Raji (cell line): ENCODE data around the gene NAA20.

Experiments used
- POLR2A ChIP-seq: IDR thresholded peaks from 2 replicates; pipeline ENCODE4 v1.6.1; 2011; ENCODE audit warnings: low read depth, low read length, control low read depth; ENCODE audit not compliant: insufficient read depth

Gene NAA20

DNA sequence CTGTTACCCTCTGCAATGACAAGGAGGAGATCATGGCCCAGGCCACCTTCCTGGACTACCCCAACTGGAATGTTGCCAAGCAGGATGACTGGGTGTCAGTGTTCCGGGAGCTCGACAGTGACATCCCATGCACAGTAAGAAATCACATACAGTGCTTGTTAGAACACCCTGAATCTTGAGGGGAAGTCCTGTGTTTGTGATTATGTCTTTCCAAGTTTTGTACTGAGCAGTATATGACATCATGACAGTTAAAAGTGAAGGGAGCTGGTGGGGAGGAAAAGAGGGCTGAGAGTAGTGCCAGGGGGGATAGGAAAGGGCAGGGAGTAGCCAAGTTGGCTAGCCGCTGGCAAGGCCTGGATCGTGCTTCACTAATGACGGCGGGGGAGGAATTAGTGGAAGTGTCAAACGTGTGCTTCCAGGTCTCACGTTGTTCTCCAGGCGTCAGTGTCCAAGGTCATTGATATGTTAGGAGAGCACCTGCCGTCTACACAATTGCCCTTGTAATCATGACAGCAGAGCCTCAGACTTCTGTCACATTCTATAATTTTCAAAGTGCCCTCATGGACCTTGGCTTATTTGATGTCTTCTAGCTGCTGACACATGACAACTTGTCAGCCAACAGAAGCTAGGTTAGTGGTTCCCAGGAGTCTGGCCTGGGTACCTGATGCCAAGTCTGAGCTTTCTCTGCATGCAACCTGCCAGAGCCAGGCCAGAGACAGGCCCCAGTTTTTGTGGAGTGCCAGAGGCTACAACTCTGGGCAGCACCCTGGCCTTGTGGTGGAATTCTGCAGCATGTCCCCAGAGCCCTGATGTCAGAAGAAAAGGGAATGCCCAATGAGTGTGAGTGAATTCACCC is 53.9 kb downstream of the NAA20 start:
- no peak for TF ChIP-seq POLR2A

DNA sequence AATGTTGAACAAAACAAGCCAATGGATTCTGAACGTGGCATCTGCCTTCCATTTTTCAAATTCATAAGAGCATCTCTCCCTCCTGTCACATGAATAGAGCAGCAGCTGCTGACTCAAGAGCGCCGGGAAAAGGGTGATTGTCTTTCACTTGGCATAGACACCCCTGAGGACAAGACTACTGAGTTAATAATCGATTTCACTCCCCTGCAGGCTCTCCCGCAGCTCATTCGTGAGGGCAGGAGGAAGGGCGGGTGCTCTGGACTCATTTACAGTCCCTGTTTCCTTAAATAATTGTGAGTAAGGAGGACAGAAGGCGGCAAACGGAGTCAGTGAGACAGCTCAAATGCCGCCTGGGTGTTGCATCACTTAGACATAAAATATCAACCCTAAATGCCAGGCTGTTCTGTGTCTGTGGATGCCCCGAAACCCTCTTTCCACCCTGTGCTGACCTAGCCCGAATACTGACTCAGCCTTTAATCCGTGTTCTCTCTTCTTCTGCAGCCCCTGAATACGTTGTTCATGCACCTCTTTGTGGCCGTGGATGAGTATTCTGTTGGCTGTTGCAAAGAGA is 56.7 kb downstream of the NAA20 start:
- TF ChIP-seq POLR2A = no peak

DNA sequence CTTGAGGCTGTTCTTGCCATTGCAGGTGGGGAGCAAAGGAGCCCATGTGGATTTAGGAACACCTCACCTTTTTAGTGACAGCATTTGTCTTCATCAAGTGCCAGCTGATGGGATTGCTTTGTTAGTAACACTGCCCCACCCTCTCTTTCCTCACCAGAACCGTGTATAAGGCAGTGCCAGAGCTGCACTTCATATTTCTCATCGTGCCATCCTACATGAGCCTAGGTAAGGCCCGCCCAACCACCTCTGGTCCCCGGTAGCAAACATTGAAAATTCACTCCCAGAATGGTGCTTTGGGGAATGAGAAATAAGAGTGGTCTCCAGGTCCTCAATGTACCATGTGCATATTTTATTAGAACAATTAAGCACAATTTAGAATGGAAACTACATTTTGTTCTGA is 57.9 kb downstream of the NAA20 start:
- no peak for TF ChIP-seq POLR2A

DNA sequence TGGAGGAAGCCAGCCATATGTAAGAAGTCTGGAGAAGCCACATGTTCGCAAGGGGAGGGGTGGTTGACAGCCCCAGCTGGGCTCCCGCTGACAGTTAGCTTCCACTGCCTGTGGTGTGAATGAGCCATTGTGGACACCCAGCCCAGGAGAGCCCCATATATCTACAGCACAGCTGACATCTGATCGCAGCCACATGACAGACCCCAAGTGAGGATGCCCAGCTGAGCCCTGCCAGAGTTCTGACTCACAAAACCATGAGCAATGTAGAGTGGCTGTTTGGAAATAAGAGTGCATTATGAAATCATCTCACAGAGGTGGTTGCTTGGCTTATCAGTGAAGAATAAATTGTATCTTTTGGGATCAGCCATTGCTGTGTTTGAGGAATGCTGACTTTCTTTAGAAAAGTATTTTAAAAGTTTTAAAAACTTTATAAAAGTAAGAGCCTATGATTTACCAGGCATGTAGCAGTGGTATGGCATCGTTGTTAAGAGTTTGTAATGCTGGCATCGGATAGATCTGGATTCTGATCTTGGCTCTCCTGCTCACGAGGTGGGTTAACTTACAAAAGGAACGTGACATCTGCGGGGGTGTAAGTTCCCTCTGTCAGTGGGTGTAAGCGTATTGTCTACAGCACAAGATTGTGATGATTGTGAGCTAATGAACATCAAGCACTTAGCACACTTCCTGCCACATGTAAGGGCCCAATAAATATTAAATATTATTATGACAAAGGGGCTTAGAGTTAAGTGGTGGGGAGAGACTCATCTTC is 59.3 kb downstream of the NAA20 start:
- no peak for TF ChIP-seq POLR2A

DNA sequence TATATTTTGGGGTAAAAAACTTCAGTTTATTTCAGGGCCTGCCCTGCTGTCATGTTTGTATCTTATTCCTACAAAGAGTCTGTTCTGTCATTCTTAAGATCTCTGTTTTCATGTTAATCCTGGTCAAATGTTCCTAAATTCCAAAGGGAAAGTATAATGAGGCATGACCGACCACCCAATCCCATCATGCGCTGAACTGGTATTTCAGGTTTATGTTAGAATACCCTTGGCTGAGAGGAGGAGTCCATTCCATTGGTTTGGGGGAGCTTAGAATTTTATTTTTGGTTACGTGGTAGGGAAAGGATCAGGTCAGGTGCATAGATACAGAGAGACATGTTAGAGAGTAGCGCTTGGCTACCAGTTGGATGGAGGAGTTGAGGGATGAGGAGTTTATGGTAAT is 60.9 kb downstream of the NAA20 start:
- no peak for TF ChIP-seq POLR2A

DNA sequence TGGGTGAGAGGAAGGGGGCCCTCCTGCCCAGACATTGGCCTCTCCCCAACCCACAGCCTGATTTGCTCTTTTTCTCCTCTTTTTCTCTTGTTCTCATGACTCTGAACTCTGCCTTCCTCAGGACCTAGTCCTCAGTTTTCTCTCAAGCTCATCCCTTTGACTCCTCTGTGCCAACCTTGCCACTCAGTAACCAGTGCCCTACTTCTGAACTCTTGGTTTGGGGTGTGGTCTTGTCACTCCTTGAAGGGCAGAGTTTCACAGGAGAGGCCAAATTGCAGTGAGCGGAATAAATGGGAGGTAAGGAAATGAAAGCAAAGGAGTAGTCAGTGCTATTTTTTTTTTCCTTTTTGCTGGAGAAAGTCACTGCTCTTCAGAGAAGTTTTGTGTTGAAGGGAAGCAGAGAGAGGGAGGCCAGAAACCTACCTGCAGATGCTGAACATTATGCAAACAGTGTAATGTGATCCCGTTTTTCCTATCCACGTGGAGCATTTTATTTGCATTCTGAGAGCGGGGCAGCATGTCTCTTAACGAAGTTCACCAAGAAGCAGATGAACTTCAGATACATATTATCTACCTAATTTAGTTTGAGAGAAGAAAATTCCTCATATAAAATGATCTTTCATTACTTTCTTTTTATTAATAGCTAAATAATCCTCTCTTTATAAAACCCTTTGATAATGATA is 62.1 kb downstream of the NAA20 start:
- TF ChIP-seq POLR2A = no peak
